KMS-11 (cell line): Measurements from ENCODE around the gene WSCD2.

Source experiments
- H2AFZ ChIP-seq: fragments of 200-600 bp; sonication (generic); 2 replicates; pipeline ENCODE4 v1.6.1; 2016; ENCODE audit warnings: antibody characterized with exemption, mixed run types, low read depth
- H3K27ac ChIP-seq: fragments of 200-600 bp; sonication (generic); 2 replicates; pipeline ENCODE4 v1.6.1; 2016; ENCODE audit warnings: mild to moderate bottlenecking, mixed run types
- H3K27me3 ChIP-seq: fragments of 200-600 bp; sonication (generic); 2 replicates; pipeline ENCODE4 v1.6.1; 2017; ENCODE audit warnings: mild to moderate bottlenecking, low read depth, mixed run types, moderate library complexity; ENCODE audit not compliant: insufficient read depth
- H3K36me3 ChIP-seq: fragments of 200-600 bp; sonication (generic); 2 replicates; pipeline ENCODE4 v1.6.1; 2017; ENCODE audit warnings: mild to moderate bottlenecking, mixed run types; ENCODE audit not compliant: insufficient read depth
- H3K4me1 ChIP-seq: fragments of 200-600 bp; sonication (generic); 2 replicates; pipeline ENCODE4 v1.6.1; 2016; ENCODE audit warnings: mild to moderate bottlenecking, low read depth, mixed run types; ENCODE audit not compliant: poor library complexity, severe bottlenecking
- H3K4me2 ChIP-seq: fragments of 200-600 bp; sonication (generic); 2 replicates; pipeline ENCODE4 v1.7.0; 2016; ENCODE audit warnings: mild to moderate bottlenecking, mixed run types
- H3K4me3 ChIP-seq: fragments of 200-600 bp; sonication (generic); IDR thresholded peaks from 2 replicates; pipeline ENCODE4 v1.6.1; 2017; ENCODE audit warnings: low read depth, low read length, mixed read lengths; ENCODE audit not compliant: insufficient read depth
- H3K79me2 ChIP-seq: fragments of 200-600 bp; sonication (generic); 2 replicates; pipeline ENCODE4 v1.6.1; 2016; ENCODE audit warnings: low read depth, mixed run types; ENCODE audit not compliant: insufficient read depth
- H3K9ac ChIP-seq: fragments of 200-600 bp; sonication (generic); 2 replicates; pipeline ENCODE4 v1.6.1; 2016; ENCODE audit warnings: mild to moderate bottlenecking, mixed run types
- H4K20me1 ChIP-seq: fragments of 200-600 bp; sonication (generic); 2 replicates; pipeline ENCODE4 v1.6.1; 2016; ENCODE audit warnings: mild to moderate bottlenecking, mixed run types; ENCODE audit not compliant: insufficient read depth
- TF ChIP-seq, protein P1 (sequence below): fragments of 200-600 bp; sonication (generic); conservative IDR thresholded peaks from 2 replicates; pipeline ENCODE4 v1.6.1; 2017; ENCODE audit warnings: low read depth, mild to moderate bottlenecking, antibody characterized with exemption, low read length, moderate library complexity, mixed read lengths

The WSCD2 gene

DNA sequence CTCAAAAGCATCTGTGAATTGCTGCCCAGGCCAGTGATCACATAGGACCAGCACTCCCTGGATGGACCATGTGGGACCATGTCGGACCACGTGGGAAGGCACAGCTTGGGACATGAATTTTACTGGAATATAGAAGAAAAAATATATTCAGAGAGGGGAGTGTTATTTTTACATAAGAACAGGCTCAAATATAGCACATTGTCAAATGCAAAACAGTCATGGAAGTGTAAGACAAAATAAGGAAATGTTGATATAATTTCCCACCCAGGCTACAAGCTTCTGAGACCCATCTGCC lies 141.7 kb downstream of the WSCD2 start:
- Histone ChIP-seq H3K27ac (no peak overlapping the region), H3K4me1 (no peaks in the 10 kb centered on the region), H4K20me1 (no peaks in the 10 kb centered on the region), H3K36me3 (no peaks in the 10 kb centered on the region), H3K27me3 (no peaks in the 10 kb centered on the region), H3K9ac (no peak overlapping the region), H3K4me2 (no peak overlapping the region), H3K4me3 (no peak overlapping the region), H2AFZ (no peak overlapping the region), H3K79me2 (no peaks in the 10 kb centered on the region)
- TF ChIP-seq, protein P1, sequence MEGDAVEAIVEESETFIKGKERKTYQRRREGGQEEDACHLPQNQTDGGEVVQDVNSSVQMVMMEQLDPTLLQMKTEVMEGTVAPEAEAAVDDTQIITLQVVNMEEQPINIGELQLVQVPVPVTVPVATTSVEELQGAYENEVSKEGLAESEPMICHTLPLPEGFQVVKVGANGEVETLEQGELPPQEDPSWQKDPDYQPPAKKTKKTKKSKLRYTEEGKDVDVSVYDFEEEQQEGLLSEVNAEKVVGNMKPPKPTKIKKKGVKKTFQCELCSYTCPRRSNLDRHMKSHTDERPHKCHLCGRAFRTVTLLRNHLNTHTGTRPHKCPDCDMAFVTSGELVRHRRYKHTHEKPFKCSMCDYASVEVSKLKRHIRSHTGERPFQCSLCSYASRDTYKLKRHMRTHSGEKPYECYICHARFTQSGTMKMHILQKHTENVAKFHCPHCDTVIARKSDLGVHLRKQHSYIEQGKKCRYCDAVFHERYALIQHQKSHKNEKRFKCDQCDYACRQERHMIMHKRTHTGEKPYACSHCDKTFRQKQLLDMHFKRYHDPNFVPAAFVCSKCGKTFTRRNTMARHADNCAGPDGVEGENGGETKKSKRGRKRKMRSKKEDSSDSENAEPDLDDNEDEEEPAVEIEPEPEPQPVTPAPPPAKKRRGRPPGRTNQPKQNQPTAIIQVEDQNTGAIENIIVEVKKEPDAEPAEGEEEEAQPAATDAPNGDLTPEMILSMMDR = no peak

DNA sequence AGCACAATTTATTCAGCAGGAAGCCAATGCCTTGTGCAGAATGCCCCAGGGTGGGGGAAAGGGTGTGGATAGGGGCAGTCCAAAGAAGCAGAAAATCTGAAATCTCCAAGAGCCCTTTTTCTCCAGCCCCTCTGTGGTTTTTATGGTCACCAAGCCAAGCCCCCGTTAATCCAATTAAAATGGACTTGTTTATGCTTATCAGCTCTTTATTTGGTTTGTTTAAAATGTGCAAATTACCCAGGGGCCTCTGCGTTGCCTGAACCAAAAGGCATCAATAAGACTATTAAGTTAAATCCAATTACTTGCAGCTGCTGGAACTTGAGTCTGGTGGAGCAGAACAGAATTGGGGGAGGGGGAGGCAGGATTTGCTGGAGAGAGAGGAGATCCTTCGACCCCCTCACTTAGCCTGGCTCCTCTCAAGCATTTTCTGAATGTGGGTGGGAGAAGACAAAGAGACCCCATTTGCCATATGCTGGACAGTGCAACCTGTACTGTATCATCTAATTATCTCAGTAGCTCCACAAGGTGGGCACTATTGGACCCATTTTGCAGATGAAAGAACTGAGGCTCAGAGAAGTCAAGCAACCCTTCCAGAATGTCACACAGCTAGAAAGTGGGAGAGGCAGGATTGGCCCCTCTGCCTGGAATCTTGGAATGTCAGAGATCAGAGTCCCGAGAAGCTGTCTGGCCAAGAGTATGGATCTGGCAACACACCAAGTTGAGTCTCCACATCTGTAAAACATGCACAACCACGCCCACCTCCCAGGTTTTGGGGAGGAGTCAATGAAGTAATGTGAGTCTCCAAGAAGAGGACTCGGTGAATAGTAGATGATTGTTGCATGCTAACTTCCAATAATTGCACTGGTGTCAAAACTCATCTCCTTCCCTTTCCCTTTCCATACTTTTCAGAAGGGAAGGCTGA lies 143.1 kb downstream of the WSCD2 start:
- Histone ChIP-seq H3K36me3 (no peaks in the 10 kb centered on the region), H3K9ac (no peak overlapping the region), H4K20me1 (no peaks in the 10 kb centered on the region), H3K4me1 (no peaks in the 10 kb centered on the region), H3K27ac (no peak overlapping the region), H3K79me2 (no peaks in the 10 kb centered on the region), H2AFZ (no peak overlapping the region), H3K27me3 (no peaks in the 10 kb centered on the region), H3K4me3 (no peak overlapping the region), H3K4me2 (no peak overlapping the region)
- TF ChIP-seq, protein P1 = no peak

DNA sequence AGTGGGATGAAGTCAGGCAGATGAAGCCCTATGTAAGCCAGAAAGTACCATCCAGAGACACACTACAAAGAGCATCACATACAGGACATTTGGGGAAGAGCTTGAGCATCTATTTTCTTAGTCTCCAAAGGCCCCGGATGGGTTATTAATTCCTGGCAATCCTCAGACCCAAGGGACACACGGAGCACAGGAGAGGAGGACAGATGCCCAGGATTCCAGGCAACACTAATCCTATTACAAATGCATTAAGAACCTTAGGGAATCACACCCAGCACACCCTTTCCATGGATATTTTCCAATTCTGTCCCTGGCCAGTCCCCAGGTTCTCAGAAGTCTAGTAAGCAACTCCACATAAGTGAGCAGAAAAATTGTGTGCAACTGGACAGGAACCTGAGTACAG lies 144.1 kb downstream of the WSCD2 start:
- no peak overlapping the region for H3K27ac ChIP-seq

DNA sequence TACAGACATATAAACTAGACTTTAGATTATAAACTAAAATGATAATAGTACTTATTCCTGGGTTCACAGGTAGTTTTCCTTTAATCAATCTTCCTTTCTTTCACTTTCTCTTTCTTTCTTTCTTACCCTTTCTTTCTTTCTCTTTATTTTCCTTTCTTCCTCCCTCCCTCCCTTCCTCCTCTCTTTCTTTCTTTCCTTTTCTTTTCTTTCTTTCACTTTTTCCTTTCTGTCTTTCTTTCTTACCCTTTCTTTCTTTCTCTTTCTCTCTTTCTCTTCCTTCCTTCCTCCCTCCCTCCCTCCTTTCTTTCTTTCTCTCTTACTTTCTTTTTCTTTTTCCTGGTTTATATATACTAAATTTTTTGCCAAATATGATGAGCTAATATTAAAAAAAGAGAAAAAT lies 148.5 kb downstream of the WSCD2 start:
- no peaks in the 10 kb centered on the region for H3K36me3 ChIP-seq
- no peak overlapping the region for H3K4me3 ChIP-seq
- no peak overlapping the region for H3K4me2 ChIP-seq
- no peak overlapping the region for H3K9ac ChIP-seq
- H3K79me2 ChIP-seq = no peaks in the 10 kb centered on the region
- no peak overlapping the region for H3K27ac ChIP-seq
- H3K4me1 ChIP-seq = no peaks in the 10 kb centered on the region
- H3K27me3 ChIP-seq = no peaks in the 10 kb centered on the region
- H4K20me1 ChIP-seq = no peaks in the 10 kb centered on the region
- TF ChIP-seq, protein P1 = no peak
- H2AFZ ChIP-seq = no peak overlapping the region

More for the DNA sequence above, 144.1 kb downstream of the WSCD2 start:
- Histone ChIP-seq H3K79me2 (no peaks in the 10 kb centered on the region), H3K4me1 (no peaks in the 10 kb centered on the region), H3K4me2 (no peak overlapping the region), H3K9ac (no peak overlapping the region), H4K20me1 (no peaks in the 10 kb centered on the region), H3K36me3 (no peaks in the 10 kb centered on the region), H3K4me3 (no peak overlapping the region), H3K27me3 (no peaks in the 10 kb centered on the region), H2AFZ (no peak overlapping the region)
- TF ChIP-seq, protein P1 = no peak
